ENCODE data around the gene OSBPL8.

GRCh38 chr12:76398106-76398505 lies 161.5 kb downstream of the OSBPL8 start:
- no peak for TF ChIP-seq CEBPB (IDR thresholded peaks at IDR 0.05; ENCODE audit: borderline replicate concordance in 1 of 2, low read depth in 2 of 2, low read length in 2 of 2)
- TF ChIP-seq EP300 (IDR thresholded peaks at IDR 0.05; ENCODE audit: borderline replicate concordance in 1 of 2, control insufficient read depth in 1 of 2, low read depth in 2 of 2, low read length in 2 of 2): no peak
- TF ChIP-seq CTCF (IDR thresholded peaks at IDR 0.05 in 2 of 3, conservative IDR thresholded peaks at IDR 0.05 in 1 of 3; ENCODE audit: control insufficient read depth in 2 of 3, extremely low read depth in 1 of 3, insufficient read depth in 1 of 3, low read depth in 3 of 3, low read length in 3 of 3): no peak
- no peak for TF ChIP-seq JUNB (IDR thresholded peaks at IDR 0.05)
- no peak for TF ChIP-seq USF1 (IDR thresholded peaks at IDR 0.05; ENCODE audit: borderline replicate concordance, extremely low read length, insufficient read depth, low read depth, low read length)
- no peak for TF ChIP-seq CHD2 (IDR thresholded peaks at IDR 0.05; ENCODE audit: borderline replicate concordance, low read depth, low read length)
- no peak for TF ChIP-seq BRCA1 (IDR thresholded peaks at IDR 0.05; ENCODE audit: low read depth, low read length)
- no peak for TF ChIP-seq BCL3 (IDR thresholded peaks at IDR 0.05; ENCODE audit: borderline replicate concordance, insufficient read depth, low read depth, low read length, poor library complexity, severe bottlenecking)
- TF ChIP-seq PBX3 (IDR thresholded peaks at IDR 0.05; ENCODE audit: insufficient replicate concordance, low read depth, low read length): no peak

Data from GM12878 (cell line).